ENCODE data around the gene ZNF687. TPM values are rescaled to one million over a fixed set of nuclear protein-coding genes. Genes with fewer than 3 reads are reported as not detected.

The ZNF687 gene
- polyA plus RNA-seq, 1 donor (not counting 4 experiments of a cell fraction or from before 2014, with no cell fraction given): 7.3 TPM

- no peak for TF ChIP-seq CTCF (optimal IDR thresholded peaks at IDR 0.05 in 1 of 3, IDR thresholded peaks at IDR 0.05 in 1 of 3, conservative IDR thresholded peaks at IDR 0.05 in 1 of 3; ENCODE audit: extremely low read depth in 1 of 3, insufficient read depth in 2 of 3, low read length in 3 of 3)
- TF ChIP-seq EZH2 (IDR thresholded peaks at IDR 0.05; ENCODE audit: low read length): no peak
Measured at GRCh38 chr1:151284013-151284577, 2.0 kb downstream of the ZNF687 start.

GRCh38 chr1:151286619-151287340, 4.7 kb downstream of the ZNF687 start:
- Histone ChIP-seq H3K9me1 (ENCODE audit: control insufficient read depth, extremely low read depth, insufficient read depth, low read length) (no peaks in the 10 kb centered on the region), H3K27ac (ENCODE audit: control insufficient read depth, insufficient read depth, low read length) (no peak overlapping the region)
- FAIRE-seq: no peak

More at GRCh38 chr1:151284013-151284577, 2.0 kb downstream of the ZNF687 start:
- peak overlapping the region; percentile 99 for H3K9ac ChIP-seq (ENCODE audit: control insufficient read depth, extremely low read depth, insufficient read depth, low read length)
- dilution Hi-C loops (cut with MboI; ENCODE audit: extremely low pct_ligation_motif_present, low sequenced_read_pairs): no loop called here
- no peaks in the 10 kb centered on the region for H4K20me1 ChIP-seq (ENCODE audit: control insufficient read depth, extremely low read depth, insufficient read depth, low read length)
- no peak for FAIRE-seq
- no peaks in the 10 kb centered on the region for H3K9me3 ChIP-seq (ENCODE audit: control insufficient read depth, low read depth, low read length)
- H3K27ac ChIP-seq (ENCODE audit: control insufficient read depth, insufficient read depth, low read length): no peak overlapping the region
- peak overlapping the region; percentile 87 for H3K4me2 ChIP-seq (ENCODE audit: control insufficient read depth, extremely low read depth, insufficient read depth, low read depth, low read length)
- H3K36me3 ChIP-seq (ENCODE audit: control insufficient read depth in 2 of 2, extremely low read depth in 1 of 2, insufficient read depth in 2 of 2, low read length in 2 of 2): peaks cover 9 to 23% of the 10 kb centered on the region in 2 experiments
- peaks cover 34% of the 10 kb centered on the region for H3K79me2 ChIP-seq (ENCODE audit: control insufficient read depth, insufficient read depth, low read length)
- no peaks in the 10 kb centered on the region for H3K9me1 ChIP-seq (ENCODE audit: control insufficient read depth, extremely low read depth, insufficient read depth, low read length)
- peak overlapping the region in 2 of 3 experiments; percentile 97 to 100 for H3K4me3 ChIP-seq (ENCODE audit: control insufficient read depth in 2 of 3, extremely low read depth in 1 of 3, insufficient read depth in 2 of 3, low read depth in 1 of 3, low read length in 3 of 3)
- no peaks in the 10 kb centered on the region for H3K27me3 ChIP-seq (ENCODE audit: control insufficient read depth, extremely low read depth, insufficient read depth, low read length)
- no peak overlapping the region for H2AFZ ChIP-seq (ENCODE audit: control insufficient read depth, low read length)
- no peak for DNase-seq (ENCODE audit: low read depth, low spot score)
- H3K4me1 ChIP-seq (ENCODE audit: control insufficient read depth, extremely low read depth, insufficient read depth, low read length): peaks cover 10% of the 10 kb centered on the region

More at GRCh38 chr1:151286619-151287340, 4.7 kb downstream of the ZNF687 start:
- peaks cover 13 to 38% of the 10 kb centered on the region in 2 experiments for H3K36me3 ChIP-seq (ENCODE audit: control insufficient read depth in 2 of 2, extremely low read depth in 1 of 2, insufficient read depth in 2 of 2, low read length in 2 of 2)
- H4K20me1 ChIP-seq (ENCODE audit: control insufficient read depth, extremely low read depth, insufficient read depth, low read length): no peaks in the 10 kb centered on the region
- H3K9me3 ChIP-seq (ENCODE audit: control insufficient read depth, low read depth, low read length): no peaks in the 10 kb centered on the region
- no peak overlapping the region for H2AFZ ChIP-seq (ENCODE audit: control insufficient read depth, low read length)
- H3K27me3 ChIP-seq (ENCODE audit: control insufficient read depth, extremely low read depth, insufficient read depth, low read length): no peaks in the 10 kb centered on the region
- H3K4me3 ChIP-seq (ENCODE audit: control insufficient read depth in 2 of 3, extremely low read depth in 1 of 3, insufficient read depth in 2 of 3, low read depth in 1 of 3, low read length in 3 of 3): no peak overlapping the region
- no peak for DNase-seq (ENCODE audit: low read depth, low spot score)
- no peak overlapping the region for H3K4me2 ChIP-seq (ENCODE audit: control insufficient read depth, extremely low read depth, insufficient read depth, low read depth, low read length)
- TF ChIP-seq CTCF (optimal IDR thresholded peaks at IDR 0.05 in 1 of 3, IDR thresholded peaks at IDR 0.05 in 1 of 3, conservative IDR thresholded peaks at IDR 0.05 in 1 of 3; ENCODE audit: extremely low read depth in 1 of 3, insufficient read depth in 2 of 3, low read length in 3 of 3): no peak
- TF ChIP-seq EZH2 (IDR thresholded peaks at IDR 0.05; ENCODE audit: low read length): no peak
- dilution Hi-C loops (cut with MboI; ENCODE audit: extremely low pct_ligation_motif_present, low sequenced_read_pairs): no loop called here
- peaks cover 34% of the 10 kb centered on the region for H3K79me2 ChIP-seq (ENCODE audit: control insufficient read depth, insufficient read depth, low read length)
- H3K4me1 ChIP-seq (ENCODE audit: control insufficient read depth, extremely low read depth, insufficient read depth, low read length): peaks cover 10% of the 10 kb centered on the region
- H3K9ac ChIP-seq (ENCODE audit: control insufficient read depth, extremely low read depth, insufficient read depth, low read length): no peak overlapping the region
